ENCODE measurements around the gene NEK9. TPM values are rescaled to one million over a fixed set of nuclear protein-coding genes. Genes with fewer than 3 reads are reported as not detected.

NEK9 gene
- 28.7 and 38.4 TPM in 2 replicates for total RNA-seq

GRCh38 chr14:75126679-75127473 lies at the start of gene NEK9:
Gene NEK9 (minus strand): TSS chr14:75127048. CDS start chr14:75126921, 127 bp downstream.

GRCh38 chr14:75176142-75176820 lies 49.4 kb upstream of the NEK9 start, which contains the start of gene TMED10:
Gene TMED10 (minus strand): TSS chr14:75176612. CDS start chr14:75176579, 33 bp downstream.

GRCh38 chr14:75069121-75069810 lies 57.6 kb downstream of the NEK9 start, which contains the start of gene ZC2HC1C:
Gene ZC2HC1C (plus strand): TSS chr14:75069641. CDS start chr14:75070574, 933 bp downstream.

GRCh38 chr14:75063491-75064204 lies 63.2 kb downstream of the NEK9 start, which contains the start of gene ACYP1:
Gene ACYP1 (minus strand): TSS chr14:75064024. CDS start chr14:75063553, 471 bp downstream.

GRCh38 chr14:75050852-75051555 lies 75.8 kb downstream of the NEK9 start, which contains the start of gene MLH3:
Gene MLH3 (minus strand): TSS chr14:75051467. CDS start chr14:75049655, 1,812 bp downstream.

Other genes starting within 250 kb of the NEK9 start
- 63.6 and 71.6 TPM in 2 replicates for gene DLST, start 245.1 kb downstream of the NEK9 start, total RNA-seq
- 1.7 and 2.4 TPM in 2 replicates for gene RPS6KL1, start 203.8 kb downstream of the NEK9 start, total RNA-seq
- gene PGF, start 171.5 kb downstream of the NEK9 start, total RNA-seq: 48.4 and 142 TPM in 2 replicates
- 42.4 and 57.1 TPM in 2 replicates for gene EIF2B2, start 124.1 kb downstream of the NEK9 start, total RNA-seq
- 10.6 and 26.4 TPM in 2 replicates for gene MLH3, start 75.6 kb downstream of the NEK9 start, total RNA-seq
- gene ACYP1, start 63.0 kb downstream of the NEK9 start, total RNA-seq: 3.4 and 4.3 TPM in 2 replicates
- gene ZC2HC1C, start 57.4 kb downstream of the NEK9 start, total RNA-seq: 0.24 and 0.64 TPM in 2 replicates
- 266 and 493 TPM in 2 replicates for gene TMED10, start 49.6 kb upstream of the NEK9 start, total RNA-seq
- 105 and 190 TPM in 2 replicates for gene FOS, start 151.8 kb upstream of the NEK9 start, total RNA-seq